PFSK-1 (cell line): ENCODE data around the gene HASPIN.

ENCODE experiments used
- FOXP2 ChIP-seq: optimal IDR thresholded peaks from 2 replicates; pipeline ENCODE3; 2011; ENCODE audit warnings: borderline replicate concordance, control low read depth, inconsistent platforms; ENCODE audit not compliant: insufficient read depth; ENCODE audit errors: extremely low read length, extremely low read depth
- POLR2AphosphoS5 ChIP-seq: IDR thresholded peaks from 2 replicates; pipeline ENCODE4 v1.6.1; 2012; ENCODE audit warnings: low read depth, mild to moderate bottlenecking, control low read depth, low read length, moderate library complexity
- SIN3A ChIP-seq: IDR thresholded peaks from 2 replicates; pipeline ENCODE4 v1.6.1; 2012; ENCODE audit warnings: mild to moderate bottlenecking, low read length, moderate library complexity, borderline replicate concordance; ENCODE audit not compliant: insufficient read depth
- TAF1 ChIP-seq: IDR thresholded peaks from 2 replicates; pipeline ENCODE4 v1.6.1; 2012; ENCODE audit warnings: low read length, control low read depth, borderline replicate concordance; ENCODE audit not compliant: insufficient read depth
- TF ChIP-seq, protein P1 (sequence below), 2 experiments: IDR thresholded peaks; 2 replicates each; pipeline versions ENCODE4 v1.6.1 to v1.8.0; 2011 to 2012; ENCODE audit warnings: low read depth in 2 of 2, low read length in 2 of 2, control low read depth in 1 of 2, inconsistent platforms in 1 of 2, mild to moderate bottlenecking in 1 of 2, moderate library complexity in 1 of 2; ENCODE audit not compliant: insufficient read depth in 1 of 2

Gene HASPIN

DNA sequence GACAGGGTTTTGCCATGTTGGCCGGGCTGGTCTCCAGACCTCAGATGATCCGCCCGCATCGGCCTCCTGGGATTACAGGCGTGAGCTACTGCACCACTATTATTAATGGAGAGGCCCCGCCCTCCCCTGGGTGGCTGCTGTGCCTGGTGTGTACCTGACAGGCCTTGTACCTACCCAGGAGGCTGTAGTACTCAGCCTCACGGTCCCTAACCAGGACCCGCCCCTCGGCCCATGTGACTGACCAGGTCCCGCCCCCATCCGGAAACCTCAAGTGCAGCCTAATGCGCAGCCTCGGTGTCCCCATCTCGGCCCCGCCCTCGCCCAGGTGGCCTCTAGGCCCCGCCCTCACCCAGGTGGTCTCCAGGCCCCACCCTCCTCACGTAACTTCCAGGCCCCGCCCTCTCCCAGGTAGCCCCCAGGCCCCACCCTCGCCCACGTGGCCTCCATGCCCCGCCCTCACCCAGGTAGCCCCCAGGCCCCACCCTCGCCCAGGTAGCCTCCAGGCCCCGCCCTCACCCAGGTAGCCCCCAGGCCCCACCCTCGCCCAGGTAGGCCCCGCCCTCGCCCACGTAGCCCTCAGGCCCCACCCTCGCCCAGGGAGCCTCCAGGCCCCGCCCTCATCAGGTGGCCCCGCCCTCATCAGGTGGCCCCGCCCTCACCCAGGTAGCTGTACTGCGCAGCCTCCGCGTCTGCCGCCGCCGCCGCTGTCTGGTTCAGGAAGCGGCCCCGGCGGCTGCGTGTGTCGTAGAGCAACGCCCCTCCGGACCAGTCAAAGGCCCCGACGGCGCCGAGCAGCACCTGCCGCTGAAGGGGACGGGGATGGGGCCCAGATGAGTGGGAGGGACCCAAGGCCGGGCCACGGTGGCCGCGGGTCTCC lies 31.0 kb downstream of the HASPIN start:
- TF ChIP-seq, protein P1, sequence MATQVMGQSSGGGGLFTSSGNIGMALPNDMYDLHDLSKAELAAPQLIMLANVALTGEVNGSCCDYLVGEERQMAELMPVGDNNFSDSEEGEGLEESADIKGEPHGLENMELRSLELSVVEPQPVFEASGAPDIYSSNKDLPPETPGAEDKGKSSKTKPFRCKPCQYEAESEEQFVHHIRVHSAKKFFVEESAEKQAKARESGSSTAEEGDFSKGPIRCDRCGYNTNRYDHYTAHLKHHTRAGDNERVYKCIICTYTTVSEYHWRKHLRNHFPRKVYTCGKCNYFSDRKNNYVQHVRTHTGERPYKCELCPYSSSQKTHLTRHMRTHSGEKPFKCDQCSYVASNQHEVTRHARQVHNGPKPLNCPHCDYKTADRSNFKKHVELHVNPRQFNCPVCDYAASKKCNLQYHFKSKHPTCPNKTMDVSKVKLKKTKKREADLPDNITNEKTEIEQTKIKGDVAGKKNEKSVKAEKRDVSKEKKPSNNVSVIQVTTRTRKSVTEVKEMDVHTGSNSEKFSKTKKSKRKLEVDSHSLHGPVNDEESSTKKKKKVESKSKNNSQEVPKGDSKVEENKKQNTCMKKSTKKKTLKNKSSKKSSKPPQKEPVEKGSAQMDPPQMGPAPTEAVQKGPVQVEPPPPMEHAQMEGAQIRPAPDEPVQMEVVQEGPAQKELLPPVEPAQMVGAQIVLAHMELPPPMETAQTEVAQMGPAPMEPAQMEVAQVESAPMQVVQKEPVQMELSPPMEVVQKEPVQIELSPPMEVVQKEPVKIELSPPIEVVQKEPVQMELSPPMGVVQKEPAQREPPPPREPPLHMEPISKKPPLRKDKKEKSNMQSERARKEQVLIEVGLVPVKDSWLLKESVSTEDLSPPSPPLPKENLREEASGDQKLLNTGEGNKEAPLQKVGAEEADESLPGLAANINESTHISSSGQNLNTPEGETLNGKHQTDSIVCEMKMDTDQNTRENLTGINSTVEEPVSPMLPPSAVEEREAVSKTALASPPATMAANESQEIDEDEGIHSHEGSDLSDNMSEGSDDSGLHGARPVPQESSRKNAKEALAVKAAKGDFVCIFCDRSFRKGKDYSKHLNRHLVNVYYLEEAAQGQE (IDR thresholded peaks at IDR 0.05; ENCODE audit: insufficient read depth in 1 of 2, low read depth in 2 of 2, low read length in 2 of 2): no peak
- TF ChIP-seq TAF1 (no peak), FOXP2 (no peak), SIN3A (no peak), POLR2AphosphoS5 (no peak)

DNA sequence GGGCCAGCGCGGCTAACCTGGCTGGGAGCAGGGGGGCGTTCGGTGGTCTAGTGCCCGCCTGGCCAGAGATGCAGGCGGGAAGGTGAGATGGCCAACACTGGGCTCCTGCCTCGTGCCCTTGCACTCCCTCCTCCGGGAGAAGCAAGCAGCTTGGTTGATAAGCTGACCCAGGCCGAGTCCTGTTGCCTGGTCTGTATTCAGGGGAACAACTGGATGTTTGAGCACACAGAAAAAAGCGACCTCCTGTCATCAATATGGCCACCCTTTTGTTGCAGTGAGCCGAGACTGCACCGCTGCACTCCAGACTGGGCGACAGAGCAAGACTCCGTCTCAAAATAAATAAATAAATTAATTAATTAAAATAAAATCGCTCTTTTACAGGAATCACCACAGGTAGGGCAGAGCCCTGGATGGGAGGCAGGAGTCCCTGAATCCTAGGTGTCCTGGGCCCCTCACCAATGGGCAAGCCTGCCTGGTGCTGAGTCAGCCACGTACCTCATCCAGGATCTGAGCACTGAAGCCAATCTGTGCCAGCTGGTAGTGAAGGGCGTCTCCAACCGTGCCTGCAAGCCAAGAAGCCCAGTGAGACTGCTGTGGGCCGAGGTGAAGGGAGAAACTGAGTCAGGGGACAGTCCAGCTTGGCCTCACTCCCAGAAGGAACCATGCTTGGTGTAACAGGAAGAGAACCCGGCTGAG lies 31.8 kb downstream of the HASPIN start:
- TF ChIP-seq SIN3A (no peak), POLR2AphosphoS5 (no peak), FOXP2 (no peak), TAF1 (no peak)
- TF ChIP-seq, protein P1 (IDR thresholded peaks at IDR 0.05; ENCODE audit: insufficient read depth in 1 of 2, low read depth in 2 of 2, low read length in 2 of 2): no peak

DNA sequence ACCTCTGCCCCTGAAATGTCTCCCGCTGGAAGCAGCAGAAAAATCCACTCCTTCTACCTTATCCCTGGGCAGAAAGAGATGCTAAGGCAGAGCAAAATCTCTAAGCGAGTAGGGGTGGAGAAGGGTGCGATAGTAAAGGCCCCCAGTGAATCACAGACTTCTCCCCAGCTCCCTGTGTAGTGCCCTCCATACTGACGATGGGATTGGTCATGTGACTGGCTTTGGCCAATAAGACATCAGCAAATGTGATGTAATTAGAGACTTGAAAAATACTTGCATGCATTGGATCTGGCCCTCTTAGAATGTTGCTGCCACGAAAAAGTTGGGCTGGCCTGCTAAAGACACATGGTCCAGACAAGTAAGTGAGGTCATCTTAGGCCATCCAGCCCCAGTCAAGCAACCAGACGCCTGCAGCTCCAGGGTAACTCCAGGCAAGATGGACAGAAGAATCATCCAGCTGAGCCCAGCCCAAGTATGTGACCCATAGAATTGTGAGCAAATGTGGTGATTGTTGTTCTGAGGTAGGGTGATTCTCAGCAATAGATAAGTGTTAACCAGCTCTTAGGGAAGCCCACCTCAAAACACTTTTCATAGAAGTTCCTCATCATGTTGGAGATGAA lies 36.0 kb downstream of the HASPIN start:
- TF ChIP-seq SIN3A (no peak), FOXP2 (no peak), POLR2AphosphoS5 (no peak), TAF1 (no peak)
- TF ChIP-seq, protein P1 (IDR thresholded peaks at IDR 0.05; ENCODE audit: insufficient read depth in 1 of 2, low read depth in 2 of 2, low read length in 2 of 2): no peak

DNA sequence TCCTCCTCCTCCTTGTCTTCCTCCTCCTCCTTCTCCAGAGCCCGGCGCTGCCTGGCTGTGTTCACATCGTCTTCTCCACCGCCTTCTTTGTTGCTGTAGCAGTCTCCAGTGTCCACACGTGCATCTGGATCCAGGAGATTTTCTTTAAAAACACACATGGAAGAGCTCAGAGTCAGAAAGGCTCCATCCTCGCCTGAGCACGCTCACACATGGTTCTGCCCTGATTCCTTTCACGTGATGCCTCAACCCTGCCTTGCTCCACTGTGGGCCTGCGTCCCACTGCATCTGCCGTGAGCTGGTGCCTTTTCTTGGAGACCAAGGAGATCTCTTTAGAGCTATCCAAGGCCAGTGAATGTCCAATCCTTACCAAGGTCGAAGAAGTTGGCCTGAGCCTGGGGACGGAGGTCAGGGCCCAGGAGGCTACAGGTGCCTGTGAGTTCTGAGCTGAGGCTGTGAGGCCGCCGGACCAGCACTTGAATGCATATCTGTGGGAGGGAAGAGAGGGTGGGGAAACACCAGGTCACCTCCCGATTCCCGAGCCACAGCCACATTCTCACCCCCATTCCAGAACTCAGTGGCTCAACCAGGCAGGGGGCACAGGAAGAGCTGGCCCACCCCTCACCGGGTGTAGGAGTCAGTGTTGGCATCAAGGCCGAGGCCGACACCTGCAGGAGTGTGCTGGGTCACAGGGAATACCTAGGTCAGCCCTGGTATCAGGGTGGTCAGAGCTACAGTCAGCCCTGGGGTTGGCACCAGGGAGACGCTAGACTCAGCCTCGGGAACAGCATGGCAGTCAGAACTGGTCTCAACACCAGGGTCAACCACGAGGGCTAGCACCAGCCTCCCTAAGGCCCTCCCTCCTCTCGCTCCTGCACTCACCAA lies 37.6 kb downstream of the HASPIN start:
- TF ChIP-seq FOXP2 (no peak), POLR2AphosphoS5 (no peak), SIN3A (no peak), TAF1 (no peak)
- TF ChIP-seq, protein P1 (IDR thresholded peaks at IDR 0.05; ENCODE audit: insufficient read depth in 1 of 2, low read depth in 2 of 2, low read length in 2 of 2): no peak
